ENCODE measurements around the gene LIN7C.
A peak's percentile ranks its signal among the peaks of the same experiment; 100 is the strongest.
"Not testable (repeated sequence)": the region's sequence is repeated elsewhere in the genome, so short reads cannot be mapped to it uniquely, and the experiment has no call there.

Gene LIN7C

GRCh38 chr11:27468995-27469695 is 37.4 kb downstream of the LIN7C start:
- DNase-seq = no peak

GRCh38 chr11:27468209-27468994 is 38.2 kb downstream of the LIN7C start:
- DNase-seq = peak; percentile 88

- no peak for DNase-seq
These were observed 39.2 kb downstream of the LIN7C start for GRCh38 chr11:27467181-27467913.

- no peak for DNase-seq
These were observed 40.2 kb downstream of the LIN7C start for GRCh38 chr11:27466363-27466762.

- no peak for DNase-seq
These were observed 40.9 kb downstream of the LIN7C start for GRCh38 chr11:27465629-27466028.

- DNase-seq = no peak
These were observed 41.7 kb downstream of the LIN7C start for GRCh38 chr11:27464909-27465308.

- DNase-seq = peak; percentile 61
These were observed 42.3 kb downstream of the LIN7C start for GRCh38 chr11:27464289-27464696.

- DNase-seq = no peak
These were observed 44.0 kb downstream of the LIN7C start for GRCh38 chr11:27462543-27462942.

GRCh38 chr11:27460158-27460978 is 46.2 kb downstream of the LIN7C start:
- DNase-seq = no peak

- DNase-seq = no peak
These were observed 47.4 kb downstream of the LIN7C start for GRCh38 chr11:27459191-27459590.

GRCh38 chr11:27458182-27458581 is 48.4 kb downstream of the LIN7C start:
- DNase-seq = no peak

- no peak for DNase-seq
These were observed 49.7 kb downstream of the LIN7C start for GRCh38 chr11:27456795-27457329.

GRCh38 chr11:27456140-27456794 is 50.3 kb downstream of the LIN7C start:
- peak; percentile 80 for DNase-seq

GRCh38 chr11:27455667-27456066 is 50.9 kb downstream of the LIN7C start:
- DNase-seq = no peak

GRCh38 chr11:27453701-27454100 is 52.9 kb downstream of the LIN7C start:
- no peak for DNase-seq

- DNase-seq = no peak
These were observed 54.4 kb downstream of the LIN7C start for GRCh38 chr11:27452147-27452546.

GRCh38 chr11:27451244-27451965 is 55.2 kb downstream of the LIN7C start:
- peak; percentile 53 for DNase-seq

- not testable (repeated sequence) for DNase-seq
These were observed 58.4 kb downstream of the LIN7C start for GRCh38 chr11:27448184-27448540.

GRCh38 chr11:27447288-27448183 is 59.0 kb downstream of the LIN7C start:
- DNase-seq = peak; percentile 90

- DNase-seq = no peak
These were observed 60.9 kb downstream of the LIN7C start for GRCh38 chr11:27445625-27446024.

All from fibroblast of skin of right quadriceps (primary cell).